DOHH2 (cell line): Measurements from ENCODE around the gene RASAL3.

Experiments used
- H3F3A ChIP-seq: fragments of 200-600 bp; sonication (generic), shearing (Covaris generic); 2 replicates; pipeline ENCODE4 v1.6.0; 2016; ENCODE audit warnings: antibody characterized with exemption, mild to moderate bottlenecking; ENCODE audit not compliant: control insufficient read depth, insufficient read depth
- H3K27ac ChIP-seq: fragments of 200-600 bp; sonication (generic); 2 replicates; pipeline ENCODE4 v1.5.1; 2014; ENCODE audit warnings: low read depth, mild to moderate bottlenecking, low read length, moderate library complexity
- H3K27me3 ChIP-seq: fragments of 200-600 bp; sonication (generic); 2 replicates; pipeline ENCODE4 v1.6.1; 2014; ENCODE audit warnings: mild to moderate bottlenecking, low read length, mixed read lengths; ENCODE audit not compliant: control insufficient read depth
- H3K36me3 ChIP-seq: fragments of 200-600 bp; sonication (generic); 2 replicates; pipeline ENCODE4 v1.6.1; 2014; ENCODE audit warnings: mild to moderate bottlenecking, low read length, moderate library complexity, mixed read lengths; ENCODE audit not compliant: control insufficient read depth
- H3K4me1 ChIP-seq: fragments of 200-600 bp; sonication (generic); 2 replicates; pipeline ENCODE4 v1.6.1; 2014; ENCODE audit warnings: mild to moderate bottlenecking, low read length, mixed read lengths; ENCODE audit not compliant: control insufficient read depth
- H3K4me2 ChIP-seq: fragments of 200-600 bp; sonication (generic); 2 replicates; pipeline ENCODE4 v1.6.0; 2014; ENCODE audit warnings: mild to moderate bottlenecking, low read length, moderate library complexity
- H3K4me3 ChIP-seq: fragments of 200-600 bp; sonication (generic); 2 replicates; pipeline ENCODE4 v1.5.1; 2014; ENCODE audit warnings: mild to moderate bottlenecking, low read length, mixed read lengths
- H3K79me2 ChIP-seq: fragments of 200-600 bp; sonication (generic); 2 replicates; pipeline ENCODE4 v1.6.1; 2014; ENCODE audit warnings: mild to moderate bottlenecking, low read length, mixed read lengths; ENCODE audit not compliant: control insufficient read depth
- H3K9me2 ChIP-seq: fragments of 200-600 bp; sonication (generic); replicated peaks from 2 replicates; pipeline ENCODE4 v1.6.1; 2014; ENCODE audit warnings: mild to moderate bottlenecking, low read length, mixed read lengths; ENCODE audit not compliant: control insufficient read depth
- H3K9me3 ChIP-seq: fragments of 200-600 bp; sonication (generic); 2 replicates; pipeline ENCODE4 v1.6.1; 2014; ENCODE audit warnings: antibody characterized with exemption, low read length, mixed read lengths; ENCODE audit not compliant: control insufficient read depth, insufficient read depth
- H4K20me1 ChIP-seq: fragments of 200-600 bp; sonication (generic); 2 replicates; pipeline ENCODE4 v1.6.0; 2014; ENCODE audit warnings: low read depth, mild to moderate bottlenecking, antibody characterized with exemption, low read length, moderate library complexity; ENCODE audit not compliant: control insufficient read depth, insufficient read depth
- EZH2phosphoT487 ChIP-seq: fragments of 200-600 bp; sonication (generic); IDR thresholded peaks from 2 replicates; pipeline ENCODE4 v1.6.1; 2017; ENCODE audit warnings: borderline replicate concordance, mild to moderate bottlenecking, antibody characterized with exemption, low read length, moderate library complexity, mixed read lengths
- TF ChIP-seq, protein P1 (sequence below): fragments of 200-600 bp; sonication (generic); IDR thresholded peaks from one replicate; pipeline ENCODE4 v1.5.1; 2014; ENCODE audit warnings: antibody characterized with exemption, mild to moderate bottlenecking, low read depth, low read length; ENCODE audit not compliant: poor library complexity, severe bottlenecking

Gene RASAL3

DNA sequence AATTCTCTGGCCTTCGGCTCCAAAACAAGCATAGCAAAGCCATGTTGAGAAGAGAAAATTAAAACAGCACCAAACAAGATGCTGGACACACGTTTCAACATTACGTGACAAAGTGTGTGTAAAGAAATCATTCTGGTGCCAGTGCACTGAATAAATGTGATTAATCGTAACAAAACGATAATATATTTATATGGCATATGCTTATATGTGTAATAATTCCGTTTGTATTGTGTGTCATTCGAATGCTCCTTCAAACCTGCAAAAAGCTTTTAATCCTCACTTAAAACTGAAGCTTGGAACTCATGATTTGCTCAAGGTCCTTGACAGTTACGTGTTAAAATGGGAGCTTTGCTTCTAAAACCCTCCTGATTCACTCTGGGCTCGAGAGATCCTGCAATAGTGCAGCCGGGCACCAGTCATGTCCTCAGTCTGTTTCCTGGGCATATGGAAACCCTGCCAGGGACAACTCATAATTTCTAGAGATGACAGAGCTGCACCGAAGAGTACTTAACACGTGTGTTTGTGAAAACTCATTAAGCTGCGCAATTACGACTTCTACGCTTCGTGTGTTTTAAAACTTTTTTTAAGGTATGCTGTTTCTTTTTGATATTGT is 44.8 kb downstream of the RASAL3 start:
- Histone ChIP-seq H3K79me2 (peaks cover 43% of the 10 kb centered on the region), H4K20me1 (peaks cover 7% of the 10 kb centered on the region; the same call in 1 of the 2 replicates), H3K4me3 (peak overlapping the region; percentile 66), H3K4me2 (peak overlapping the region; percentile 77), H3K36me3 (peaks cover 58% of the 10 kb centered on the region), H3K4me1 (peaks cover 26% of the 10 kb centered on the region), H3K27me3 (no peaks in the 10 kb centered on the region), H3K9me2 (no peaks in the 10 kb centered on the region), H3F3A (peaks cover 11% of the 10 kb centered on the region; the same call in 1 of the 2 replicates), H3K9me3 (no peaks in the 10 kb centered on the region), H3K27ac (no peak overlapping the region)
- TF ChIP-seq EZH2phosphoT487, result no peak
- TF ChIP-seq, protein P1, sequence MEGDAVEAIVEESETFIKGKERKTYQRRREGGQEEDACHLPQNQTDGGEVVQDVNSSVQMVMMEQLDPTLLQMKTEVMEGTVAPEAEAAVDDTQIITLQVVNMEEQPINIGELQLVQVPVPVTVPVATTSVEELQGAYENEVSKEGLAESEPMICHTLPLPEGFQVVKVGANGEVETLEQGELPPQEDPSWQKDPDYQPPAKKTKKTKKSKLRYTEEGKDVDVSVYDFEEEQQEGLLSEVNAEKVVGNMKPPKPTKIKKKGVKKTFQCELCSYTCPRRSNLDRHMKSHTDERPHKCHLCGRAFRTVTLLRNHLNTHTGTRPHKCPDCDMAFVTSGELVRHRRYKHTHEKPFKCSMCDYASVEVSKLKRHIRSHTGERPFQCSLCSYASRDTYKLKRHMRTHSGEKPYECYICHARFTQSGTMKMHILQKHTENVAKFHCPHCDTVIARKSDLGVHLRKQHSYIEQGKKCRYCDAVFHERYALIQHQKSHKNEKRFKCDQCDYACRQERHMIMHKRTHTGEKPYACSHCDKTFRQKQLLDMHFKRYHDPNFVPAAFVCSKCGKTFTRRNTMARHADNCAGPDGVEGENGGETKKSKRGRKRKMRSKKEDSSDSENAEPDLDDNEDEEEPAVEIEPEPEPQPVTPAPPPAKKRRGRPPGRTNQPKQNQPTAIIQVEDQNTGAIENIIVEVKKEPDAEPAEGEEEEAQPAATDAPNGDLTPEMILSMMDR, result peak; percentile 8

DNA sequence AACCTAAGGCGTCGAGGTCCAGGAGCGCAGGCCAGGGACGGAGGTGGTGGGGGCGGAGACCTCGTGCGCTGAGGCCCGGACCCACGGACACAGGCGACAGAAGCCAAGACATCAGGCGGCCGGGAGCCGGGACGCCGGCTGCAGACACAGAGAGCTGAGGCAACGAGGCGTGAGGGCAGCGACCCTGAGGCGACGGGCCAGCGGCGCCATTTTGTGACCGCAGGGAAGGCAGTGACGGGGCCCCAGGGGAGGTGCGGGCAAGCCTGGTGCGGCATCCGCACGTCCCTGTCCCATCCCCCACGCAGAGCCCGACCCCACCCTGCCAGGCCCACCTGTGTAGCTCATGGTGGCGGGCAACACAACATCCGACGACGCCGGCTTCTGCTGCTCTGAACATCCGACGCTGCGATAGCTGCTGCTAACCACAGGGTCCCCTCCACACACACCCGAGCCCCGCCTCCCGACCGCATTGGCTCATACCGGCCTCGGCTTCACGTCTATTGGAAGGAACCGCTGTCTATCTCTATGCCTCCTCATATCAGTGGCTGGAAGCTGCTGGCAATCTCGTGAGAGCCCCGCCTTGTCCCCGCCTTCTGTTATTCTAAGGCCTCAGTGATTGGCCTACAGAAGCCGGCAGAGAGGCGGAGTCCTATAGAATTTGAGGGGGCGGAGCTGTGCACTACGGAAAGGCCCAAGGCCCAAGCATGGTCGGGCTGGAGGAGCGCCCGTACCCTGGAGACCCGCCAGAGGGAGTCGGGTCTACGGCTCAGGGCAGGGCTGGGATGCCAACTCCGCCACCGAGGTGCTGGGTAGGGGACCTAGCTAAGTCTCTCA is 45.5 kb downstream of the RASAL3 start, which contains the start of gene AKAP8L:
Gene AKAP8L, minus strand, starts transcription at position 410 of the 834 bp plus-strand sequence. Its CDS starts 65 bp downstream, at position 345.
- Histone ChIP-seq H3F3A (peaks cover 11% of the 10 kb centered on the region; the same call in 1 of the 2 replicates), H3K9me2 (no peaks in the 10 kb centered on the region), H3K4me3 (peak within 1 kb of the TSS; percentile 97), H3K27ac (peak within 1 kb of the TSS; percentile 63), H3K9me3 (no peaks in the 10 kb centered on the region), H3K4me2 (peak within 1 kb of the TSS; percentile 77), H3K4me1 (peaks cover 26% of the 10 kb centered on the region), H3K27me3 (no peaks in the 10 kb centered on the region), H3K79me2 (peaks cover 50% of the 10 kb centered on the region), H4K20me1 (peaks cover 7% of the 10 kb centered on the region; the same call in 1 of the 2 replicates), H3K36me3 (peaks cover 51% of the 10 kb centered on the region)
- TF ChIP-seq, protein P1, result peak; percentile 82
- TF ChIP-seq EZH2phosphoT487, result no peak

DNA sequence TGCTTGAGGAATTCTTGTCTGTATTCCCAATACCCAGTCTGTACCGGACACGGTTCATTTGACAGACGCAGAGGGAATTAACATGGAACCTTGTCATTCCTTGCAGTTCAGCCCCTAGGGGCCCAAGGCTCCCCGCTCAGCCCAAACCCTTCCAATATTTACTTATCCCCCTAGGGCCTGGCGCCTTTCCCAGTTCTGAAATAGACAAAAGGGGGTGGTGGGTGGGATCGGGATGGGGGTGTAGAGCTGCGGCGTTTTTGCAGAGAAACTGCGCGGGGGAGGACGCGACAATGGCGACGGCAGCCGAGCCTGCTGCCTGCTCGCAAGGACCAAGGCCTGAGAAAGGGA is 46.1 kb downstream of the RASAL3 start:
- H3K36me3 ChIP-seq, result peaks cover 51% of the 10 kb centered on the region
- peaks cover 26% of the 10 kb centered on the region for H3K4me1 ChIP-seq
- H3K4me3 ChIP-seq, result peak overlapping the region; percentile 97
- H3K79me2 ChIP-seq, result peaks cover 56% of the 10 kb centered on the region
- H3K9me3 ChIP-seq, result no peaks in the 10 kb centered on the region
- H3K27me3 ChIP-seq, result no peaks in the 10 kb centered on the region
- TF ChIP-seq, protein P1, result no peak
- no peak for TF ChIP-seq EZH2phosphoT487
- H3K27ac ChIP-seq, result peak overlapping the region; percentile 63
- peak overlapping the region; percentile 76 for H3K4me2 ChIP-seq
- no peaks in the 10 kb centered on the region for H3K9me2 ChIP-seq
- peaks cover 11% of the 10 kb centered on the region; the same call in 1 of the 2 replicates for H3F3A ChIP-seq
- peaks cover 10% of the 10 kb centered on the region; the same call in 1 of the 2 replicates for H4K20me1 ChIP-seq
